H1 (cell line): Measurements from ENCODE around the gene SRCIN1.

Source experiments
- CHD2 ChIP-seq: IDR thresholded peaks from 2 replicates; pipeline ENCODE4 v1.6.1; 2012; ENCODE audit warnings: low read length, improper control_type of control experiment
- POLR2A ChIP-seq, 2 experiments: IDR thresholded peaks; 1 replicate in 1 of 2; 2 replicates in 1 of 2; pipeline ENCODE4 v1.6.1; 2011; ENCODE audit warnings: low read depth in 2 of 2, low read length in 2 of 2, mild to moderate bottlenecking in 2 of 2; ENCODE audit errors: control extremely low read depth in 1 of 2
- TF ChIP-seq, protein P1 (sequence below), 3 experiments: IDR thresholded peaks; 1 replicate in 2 of 3; 2 replicates in 1 of 3; pipeline versions ENCODE4 v1.5.1 to v1.6.1; 2011; ENCODE audit warnings: low read length in 3 of 3, mild to moderate bottlenecking in 3 of 3, inconsistent platforms in 2 of 3, low read depth in 1 of 3, moderate library complexity in 1 of 3; ENCODE audit not compliant: insufficient read depth in 1 of 3; ENCODE audit errors: control extremely low read depth in 1 of 3

DNA sequence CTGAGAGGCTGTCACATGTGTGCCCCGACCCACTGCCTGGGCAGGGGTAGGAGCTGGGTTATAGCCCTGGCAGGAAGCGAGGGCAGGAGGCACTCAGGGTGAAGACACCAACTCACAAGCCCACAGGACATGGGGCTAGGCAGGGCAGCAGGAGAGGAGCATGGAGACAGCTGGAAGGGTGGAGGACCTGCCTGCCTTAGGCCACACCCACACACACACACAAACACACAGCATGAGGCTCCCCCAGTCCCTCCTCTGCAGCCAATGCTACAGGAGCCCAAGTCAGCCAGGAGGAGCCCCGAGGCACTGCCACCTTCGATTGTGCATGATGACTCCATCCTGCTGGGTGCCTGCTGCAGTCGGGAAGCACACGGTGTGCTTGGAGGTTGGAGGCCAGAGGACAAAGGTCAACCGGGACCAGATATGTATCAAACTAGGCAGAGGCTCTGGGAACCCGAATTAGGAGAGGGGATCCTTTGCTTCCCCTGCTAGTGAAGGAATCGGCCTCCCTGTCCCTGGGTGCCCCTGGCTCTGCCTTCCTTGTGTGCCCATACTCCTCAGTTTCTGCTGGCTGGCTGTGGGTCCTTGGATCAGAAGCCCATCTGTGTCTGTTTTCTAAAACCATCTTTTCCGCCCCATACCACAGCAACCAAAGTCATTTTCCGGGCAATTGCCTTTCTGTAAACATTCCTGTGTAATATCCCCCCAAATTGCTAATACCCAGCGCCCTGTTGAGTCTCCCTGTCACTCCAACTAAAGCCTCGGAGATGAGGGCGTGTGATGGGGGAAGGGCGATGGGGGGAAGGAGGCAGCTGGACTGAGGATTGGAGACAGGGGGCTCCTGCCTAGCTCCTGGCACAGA lies 20.5 kb downstream of the SRCIN1 start:
- no peak for TF ChIP-seq POLR2A (IDR thresholded peaks at IDR 0.05; ENCODE audit: control extremely low read depth in 1 of 2, low read depth in 2 of 2, low read length in 2 of 2)
- TF ChIP-seq CHD2, result no peak
- TF ChIP-seq, protein P1, sequence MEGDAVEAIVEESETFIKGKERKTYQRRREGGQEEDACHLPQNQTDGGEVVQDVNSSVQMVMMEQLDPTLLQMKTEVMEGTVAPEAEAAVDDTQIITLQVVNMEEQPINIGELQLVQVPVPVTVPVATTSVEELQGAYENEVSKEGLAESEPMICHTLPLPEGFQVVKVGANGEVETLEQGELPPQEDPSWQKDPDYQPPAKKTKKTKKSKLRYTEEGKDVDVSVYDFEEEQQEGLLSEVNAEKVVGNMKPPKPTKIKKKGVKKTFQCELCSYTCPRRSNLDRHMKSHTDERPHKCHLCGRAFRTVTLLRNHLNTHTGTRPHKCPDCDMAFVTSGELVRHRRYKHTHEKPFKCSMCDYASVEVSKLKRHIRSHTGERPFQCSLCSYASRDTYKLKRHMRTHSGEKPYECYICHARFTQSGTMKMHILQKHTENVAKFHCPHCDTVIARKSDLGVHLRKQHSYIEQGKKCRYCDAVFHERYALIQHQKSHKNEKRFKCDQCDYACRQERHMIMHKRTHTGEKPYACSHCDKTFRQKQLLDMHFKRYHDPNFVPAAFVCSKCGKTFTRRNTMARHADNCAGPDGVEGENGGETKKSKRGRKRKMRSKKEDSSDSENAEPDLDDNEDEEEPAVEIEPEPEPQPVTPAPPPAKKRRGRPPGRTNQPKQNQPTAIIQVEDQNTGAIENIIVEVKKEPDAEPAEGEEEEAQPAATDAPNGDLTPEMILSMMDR (IDR thresholded peaks at IDR 0.05; ENCODE audit: control extremely low read depth in 1 of 3, insufficient read depth in 1 of 3, low read depth in 1 of 3, low read length in 3 of 3), result no peak
